HepG2 (cell line): ENCODE results near the gene C9. TPM values are rescaled to one million over a fixed set of nuclear protein-coding genes. Genes with fewer than 3 reads are reported as not detected.

ENCODE experiments used
- ATAC-seq: fragments of 200-7000 bp; cut with Tn5 transposase; 3 replicates; pipeline ENCODE4 v1.9.1; 2020; ENCODE audit warnings: mild to moderate bottlenecking, moderate library complexity
- BruUV-seq: library from RNA; stranded (reverse); fragments of 400-500 nt; replicated peaks from 2 replicates; lab custom pipeline; 2021; lab: Mats Ljungman, UMichigan
- CTCF ChIA-PET: fragments of 300-600 bp; formaldehyde crosslinking; extraction: SDS; loops from one replicate; lab custom pipeline; 2021; ENCODE audit warnings: low total read pairs, inconsistent platforms, low intra/inter-chr PET ratio; lab: Yijun Ruan, JAX
- POLR2A ChIA-PET: fragments of 350-600 bp; sonication (Branson Sonifier 250); formaldehyde crosslinking; loops from one replicate; lab custom pipeline; 2020; ENCODE audit warnings: antibody characterized with exemption, inconsistent platforms; lab: Yijun Ruan, JAX
- DNase-seq: peaks from one replicate; pipeline ENCODE4 v3.0.0-alpha.2; 2015; ENCODE audit warnings: low spot score
- FAIRE-seq: peaks from 3 replicates; lab custom pipeline; 2011; peaks lifted over from hg19 to GRCh38; lab: Jason Lieb, UNC
- H2AFZ ChIP-seq: one replicate; pipeline ENCODE4 v1.6.1; 2011; ENCODE audit warnings: low read length, inconsistent platforms
- H3K27ac ChIP-seq: fragments of 300-600 bp; 3 replicates; pipeline ENCODE4 v1.8.0; 2011; ENCODE audit warnings: mixed run types, mild to moderate bottlenecking, mixed read lengths, low read length, inconsistent platforms; ENCODE audit not compliant: insufficient read depth; ENCODE audit errors: extremely low read length
- H3K27me3 ChIP-seq, 2 experiments: fragments of 200-600 bp in 1 of 2; 2 replicates in 1 of 2; 3 replicates in 1 of 2; pipeline versions ENCODE4 v1.6.0 to v1.8.0; 2011; ENCODE audit warnings: low read length in 2 of 2, mild to moderate bottlenecking in 2 of 2, moderate library complexity in 2 of 2, inconsistent platforms in 1 of 2; ENCODE audit not compliant: insufficient read depth in 2 of 2, control insufficient read depth in 1 of 2
- H3K36me3 ChIP-seq, 2 experiments: fragments of 200-600 bp in 1 of 2; replicated peaks in 1 of 2; 2 replicates in 1 of 2; 3 replicates in 1 of 2; pipeline versions ENCODE4 v1.5.1 to v1.8.0; 2011; ENCODE audit warnings: low read length in 2 of 2, inconsistent platforms in 1 of 2; ENCODE audit not compliant: insufficient read depth in 2 of 2, control insufficient read depth in 1 of 2
- H3K4me1 ChIP-seq: 2 replicates; pipeline ENCODE4 v1.5.1; 2012; ENCODE audit warnings: low read length, inconsistent platforms; ENCODE audit not compliant: insufficient read depth
- H3K4me2 ChIP-seq: 2 replicates; pipeline ENCODE4 v1.6.0; 2011; ENCODE audit warnings: low read depth, low read length, inconsistent platforms
- H3K4me3 ChIP-seq, 3 experiments: fragments of 200-600 bp in 1 of 3; sonication (generic), shearing (Covaris generic) in 1 of 3; replicated peaks in 1 of 3; 2 replicates each; pipeline ENCODE4 v1.5.1; 2011 to 2016; ENCODE audit warnings: low read length in 3 of 3, inconsistent platforms in 2 of 3, low read depth in 2 of 3, mild to moderate bottlenecking in 2 of 3, control low read depth in 1 of 3, mixed read lengths in 1 of 3; ENCODE audit not compliant: insufficient read depth in 1 of 3
- H3K79me2 ChIP-seq: one replicate; pipeline ENCODE4 v1.6.1; 2011; ENCODE audit warnings: low read length, inconsistent platforms; ENCODE audit not compliant: insufficient read depth
- H3K9ac ChIP-seq: 2 replicates; pipeline ENCODE4 v1.6.0; 2011; ENCODE audit warnings: mild to moderate bottlenecking, low read depth, low read length, inconsistent platforms; ENCODE audit not compliant: insufficient read depth
- H3K9me3 ChIP-seq: 2 replicates; pipeline ENCODE4 v1.5.1; 2012; ENCODE audit warnings: mild to moderate bottlenecking, low read length
- H4K20me1 ChIP-seq: 2 replicates; pipeline ENCODE4 v1.6.0; 2011; ENCODE audit warnings: inconsistent platforms, mild to moderate bottlenecking, low read length, moderate library complexity; ENCODE audit not compliant: insufficient read depth
- HMGA1 ChIP-seq: sonication (generic); formaldehyde crosslinking; conservative IDR thresholded peaks from 2 replicates; pipeline ENCODE4 v1.4.0; 2020; ENCODE audit warnings: missing genetic modification reagents
- TAF15 ChIP-seq: fragments of 200-400 bp; formaldehyde crosslinking; IDR thresholded peaks from one replicate; pipeline ENCODE4 v1.6.1; 2018; ENCODE audit warnings: mild to moderate bottlenecking, low read depth, low read length; ENCODE audit not compliant: poor library complexity, severe bottlenecking
- TFE3 ChIP-seq: IDR thresholded peaks from 2 replicates; pipeline ENCODE4 v1.6.1; 2016
- ZMYM4 ChIP-seq: sonication (generic); formaldehyde crosslinking; IDR thresholded peaks from 2 replicates; pipeline ENCODE4 v1.8.1; 2023; ENCODE audit warnings: mild to moderate bottlenecking, missing genetic modification reagents
- ZNF205 ChIP-seq: IDR thresholded peaks from 2 replicates; pipeline ENCODE4 v1.6.1; 2018; ENCODE audit warnings: missing biosample characterization, missing genetic modification reagents
- ZNF256 ChIP-seq: sonication (generic); formaldehyde crosslinking; conservative IDR thresholded peaks from 2 replicates; pipeline ENCODE4 v1.4.0; 2020; ENCODE audit warnings: missing genetic modification reagents
- ZNF775 ChIP-seq: sonication (generic); formaldehyde crosslinking; IDR thresholded peaks from 2 replicates; pipeline ENCODE4 v1.4.0; 2020; ENCODE audit warnings: missing genetic modification reagents, mild to moderate bottlenecking, moderate library complexity, borderline replicate concordance
- WGBS: methylation state at CpG from one replicate; pipeline ENCODE4 v1.1.6; 2017; ENCODE audit warnings: low lambda C conversion rate; 5-methylcytosine and 5-hydroxymethylcytosine counted together
- in situ Hi-C: cut with HindIII; loops from 2 replicates; pipeline ENCODE4 v1.10.0; 2017; ENCODE audit warnings: low pct_unique_long_range_greater_than_20kb; ENCODE audit not compliant: extremely low pct_ligation_motif_present
- intact Hi-C: fragments of 100-400 bp; cut with micrococcal nuclease; formaldehyde crosslinking; loops from one replicate; pipeline ENCODE4 v1.10.0; 2022; ENCODE audit not compliant: unreplicated experiment
- polyA plus RNA-seq, 8 experiments: library from polyadenylated mRNA; depleted of rRNA in 3 of 8; stranded (reverse) in 7 of 8; unstranded in 1 of 8; fragments of >200 nt; fragmentation: Illumina TruSeq in 4 of 8; extraction: Trizol in 4 of 8; gene quantifications; 2 replicates each; pipeline versions ENCODE4 v1.2.1 to v1.2.3, GENCODE V29; 2011 to 2016; ENCODE audit warnings: low read depth in 4 of 8, missing spikeins in 1 of 8, mixed read lengths in 1 of 8; ENCODE audit not compliant: insufficient read depth in 1 of 8
- total RNA-seq, 5 experiments: library from RNA; depleted of rRNA; stranded (reverse); fragments of >200 nt; fragmentation: Illumina TruSeq; extraction: Trizol; gene quantifications; 2 replicates each; pipeline ENCODE4 v1.2.3, GENCODE V29; 2016; ENCODE audit warnings: low read depth in 1 of 5
- TF ChIP-seq, protein P1 (sequence below): sonication (generic); formaldehyde crosslinking; IDR thresholded peaks from 2 replicates; pipeline ENCODE4 v1.4.0; 2020; ENCODE audit warnings: mild to moderate bottlenecking, missing genetic modification reagents, borderline replicate concordance
- TF ChIP-seq, protein P2 (sequence below): sonication (generic); formaldehyde crosslinking; IDR thresholded peaks from 2 replicates; pipeline ENCODE4 v1.5.1; 2020; ENCODE audit warnings: mild to moderate bottlenecking, missing genetic modification reagents, borderline replicate concordance

C9 gene
- total and polyA plus RNA-seq, 2 of the 13 experiments (the other 11 are each of a cell fraction or from before 2014, with no cell fraction given): not detected

GRCh38 chr5:39262981-39263380 lies 101.3 kb downstream of the C9 start:
- no peaks in the 10 kb centered on the region for H3K36me3 ChIP-seq
- DNase-seq (no peak), ATAC-seq (no peak), FAIRE-seq (no peak)
- H3K9me3 ChIP-seq: no peaks in the 10 kb centered on the region
- in situ Hi-C loops (no loop called here), intact Hi-C loops (no loop called here)
- H3K79me2 ChIP-seq: no peaks in the 10 kb centered on the region
- ChIA-PET POLR2A (no interaction called here), CTCF (no interaction called here)
- no peak overlapping the region for H3K4me3 ChIP-seq
- no peaks in the 10 kb centered on the region for H4K20me1 ChIP-seq
- peaks cover 5% of the 10 kb centered on the region for H3K4me1 ChIP-seq
- H3K4me2 ChIP-seq: no peak overlapping the region
- no peak for TF ChIP-seq TFE3 (CRISPR knock-in tag)
- TF ChIP-seq ZNF256 (CRISPR knock-in tag): no peak
- no peak for TF ChIP-seq ZNF775 (CRISPR knock-in tag)
- TF ChIP-seq, protein P1, sequence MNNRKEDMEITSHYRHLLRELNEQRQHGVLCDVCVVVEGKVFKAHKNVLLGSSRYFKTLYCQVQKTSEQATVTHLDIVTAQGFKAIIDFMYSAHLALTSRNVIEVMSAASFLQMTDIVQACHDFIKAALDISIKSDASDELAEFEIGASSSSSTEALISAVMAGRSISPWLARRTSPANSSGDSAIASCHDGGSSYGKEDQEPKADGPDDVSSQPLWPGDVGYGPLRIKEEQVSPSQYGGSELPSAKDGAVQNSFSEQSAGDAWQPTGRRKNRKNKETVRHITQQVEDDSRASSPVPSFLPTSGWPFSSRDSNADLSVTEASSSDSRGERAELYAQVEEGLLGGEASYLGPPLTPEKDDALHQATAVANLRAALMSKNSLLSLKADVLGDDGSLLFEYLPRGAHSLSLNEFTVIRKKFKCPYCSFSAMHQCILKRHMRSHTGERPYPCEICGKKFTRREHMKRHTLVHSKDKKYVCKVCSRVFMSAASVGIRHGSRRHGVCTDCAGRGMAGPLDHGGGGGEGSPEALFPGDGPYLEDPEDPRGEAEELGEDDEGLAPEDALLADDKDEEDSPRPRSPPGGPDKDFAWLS (CRISPR knock-in tag): no peak
- TF ChIP-seq TAF15: no peak
- no peak for TF ChIP-seq ZMYM4 (CRISPR knock-in tag)
- TF ChIP-seq, protein P2, sequence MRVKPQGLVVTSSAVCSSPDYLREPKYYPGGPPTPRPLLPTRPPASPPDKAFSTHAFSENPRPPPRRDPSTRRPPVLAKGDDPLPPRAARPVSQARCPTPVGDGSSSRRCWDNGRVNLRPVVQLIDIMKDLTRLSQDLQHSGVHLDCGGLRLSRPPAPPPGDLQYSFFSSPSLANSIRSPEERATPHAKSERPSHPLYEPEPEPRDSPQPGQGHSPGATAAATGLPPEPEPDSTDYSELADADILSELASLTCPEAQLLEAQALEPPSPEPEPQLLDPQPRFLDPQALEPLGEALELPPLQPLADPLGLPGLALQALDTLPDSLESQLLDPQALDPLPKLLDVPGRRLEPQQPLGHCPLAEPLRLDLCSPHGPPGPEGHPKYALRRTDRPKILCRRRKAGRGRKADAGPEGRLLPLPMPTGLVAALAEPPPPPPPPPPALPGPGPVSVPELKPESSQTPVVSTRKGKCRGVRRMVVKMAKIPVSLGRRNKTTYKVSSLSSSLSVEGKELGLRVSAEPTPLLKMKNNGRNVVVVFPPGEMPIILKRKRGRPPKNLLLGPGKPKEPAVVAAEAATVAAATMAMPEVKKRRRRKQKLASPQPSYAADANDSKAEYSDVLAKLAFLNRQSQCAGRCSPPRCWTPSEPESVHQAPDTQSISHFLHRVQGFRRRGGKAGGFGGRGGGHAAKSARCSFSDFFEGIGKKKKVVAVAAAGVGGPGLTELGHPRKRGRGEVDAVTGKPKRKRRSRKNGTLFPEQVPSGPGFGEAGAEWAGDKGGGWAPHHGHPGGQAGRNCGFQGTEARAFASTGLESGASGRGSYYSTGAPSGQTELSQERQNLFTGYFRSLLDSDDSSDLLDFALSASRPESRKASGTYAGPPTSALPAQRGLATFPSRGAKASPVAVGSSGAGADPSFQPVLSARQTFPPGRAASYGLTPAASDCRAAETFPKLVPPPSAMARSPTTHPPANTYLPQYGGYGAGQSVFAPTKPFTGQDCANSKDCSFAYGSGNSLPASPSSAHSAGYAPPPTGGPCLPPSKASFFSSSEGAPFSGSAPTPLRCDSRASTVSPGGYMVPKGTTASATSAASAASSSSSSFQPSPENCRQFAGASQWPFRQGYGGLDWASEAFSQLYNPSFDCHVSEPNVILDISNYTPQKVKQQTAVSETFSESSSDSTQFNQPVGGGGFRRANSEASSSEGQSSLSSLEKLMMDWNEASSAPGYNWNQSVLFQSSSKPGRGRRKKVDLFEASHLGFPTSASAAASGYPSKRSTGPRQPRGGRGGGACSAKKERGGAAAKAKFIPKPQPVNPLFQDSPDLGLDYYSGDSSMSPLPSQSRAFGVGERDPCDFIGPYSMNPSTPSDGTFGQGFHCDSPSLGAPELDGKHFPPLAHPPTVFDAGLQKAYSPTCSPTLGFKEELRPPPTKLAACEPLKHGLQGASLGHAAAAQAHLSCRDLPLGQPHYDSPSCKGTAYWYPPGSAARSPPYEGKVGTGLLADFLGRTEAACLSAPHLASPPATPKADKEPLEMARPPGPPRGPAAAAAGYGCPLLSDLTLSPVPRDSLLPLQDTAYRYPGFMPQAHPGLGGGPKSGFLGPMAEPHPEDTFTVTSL (CRISPR knock-in tag): no peak
- TF ChIP-seq HMGA1 (CRISPR knock-in tag): no peak
- no peak for TF ChIP-seq ZNF205 (CRISPR knock-in tag)
- no peak overlapping the region for H2AFZ ChIP-seq
- no peak overlapping the region for H3K9ac ChIP-seq
- no peak overlapping the region for H3K27ac ChIP-seq
- 34% methylated on average over 2 of the region's 2 CpGs for WGBS
- BruUV-seq: no TSS peak
- H3K27me3 ChIP-seq: no peaks in the 10 kb centered on the region
